Measurements from ENCODE around the gene PDK3.

Gene PDK3

GRCh38 chrX:24506082-24506481 lies 41.0 kb downstream of the PDK3 start:
- H3K36me3 ChIP-seq (ENCODE audit: insufficient read depth, low read length) = peaks cover 18% of the 10 kb centered on the region; the same call in 1 of the 2 replicates
- 67% methylated on average over 1 of the region's 1 CpG for WGBS
- no peaks in the 10 kb centered on the region for H3K4me1 ChIP-seq (ENCODE audit: insufficient read depth, low read length)
- no peaks in the 10 kb centered on the region for H3K27me3 ChIP-seq (ENCODE audit: insufficient read depth, low read length)
- no peak overlapping the region for H3K4me3 ChIP-seq (ENCODE audit: low read length)
- no peaks in the 10 kb centered on the region for H3K9me3 ChIP-seq (ENCODE audit: insufficient read depth, low read depth, low read length)
- H3K9ac ChIP-seq (ENCODE audit: low read depth, low read length) = no peak overlapping the region
- H3K27ac ChIP-seq (ENCODE audit: low read depth, low read length) = no peak overlapping the region

GRCh38 chrX:24508375-24508774 lies 43.3 kb downstream of the PDK3 start:
- no peaks in the 10 kb centered on the region for H3K9me3 ChIP-seq (ENCODE audit: insufficient read depth, low read depth, low read length)
- WGBS = 92% methylated on average over 8 of the region's 8 CpGs
- H3K4me3 ChIP-seq (ENCODE audit: low read length) = no peak overlapping the region
- H3K27me3 ChIP-seq (ENCODE audit: insufficient read depth, low read length) = no peaks in the 10 kb centered on the region
- no peak overlapping the region for H3K9ac ChIP-seq (ENCODE audit: low read depth, low read length)
- no peak overlapping the region for H3K27ac ChIP-seq (ENCODE audit: low read depth, low read length)
- H3K4me1 ChIP-seq (ENCODE audit: insufficient read depth, low read length) = no peaks in the 10 kb centered on the region
- peaks cover 12% of the 10 kb centered on the region; the same call in 1 of the 2 replicates for H3K36me3 ChIP-seq (ENCODE audit: insufficient read depth, low read length)

GRCh38 chrX:24513416-24513815 lies 48.3 kb downstream of the PDK3 start:
- Histone ChIP-seq H3K9ac (ENCODE audit: low read depth, low read length) (no peak overlapping the region), H3K4me1 (ENCODE audit: insufficient read depth, low read length) (no peaks in the 10 kb centered on the region), H3K27ac (ENCODE audit: low read depth, low read length) (no peak overlapping the region), H3K4me3 (ENCODE audit: low read length) (no peak overlapping the region), H3K9me3 (ENCODE audit: insufficient read depth, low read depth, low read length) (no peaks in the 10 kb centered on the region), H3K36me3 (ENCODE audit: insufficient read depth, low read length) (peaks cover 3% of the 10 kb centered on the region; the same call in 1 of the 2 replicates), H3K27me3 (ENCODE audit: insufficient read depth, low read length) (no peaks in the 10 kb centered on the region)
- 90% methylated on average over 5 of the region's 5 CpGs for WGBS

GRCh38 chrX:24515447-24515846 lies 50.4 kb downstream of the PDK3 start:
- Histone ChIP-seq H3K27ac (ENCODE audit: low read depth, low read length) (no peak overlapping the region), H3K9me3 (ENCODE audit: insufficient read depth, low read depth, low read length) (no peaks in the 10 kb centered on the region), H3K9ac (ENCODE audit: low read depth, low read length) (no peak overlapping the region), H3K36me3 (ENCODE audit: insufficient read depth, low read length) (peaks cover 5% of the 10 kb centered on the region; the same call in 1 of the 2 replicates), H3K4me1 (ENCODE audit: insufficient read depth, low read length) (no peaks in the 10 kb centered on the region), H3K4me3 (ENCODE audit: low read length) (no peak overlapping the region), H3K27me3 (ENCODE audit: insufficient read depth, low read length) (no peaks in the 10 kb centered on the region)
- WGBS = 65% methylated on average over 3 of the region's 4 CpGs

GRCh38 chrX:24520472-24520871 lies 55.4 kb downstream of the PDK3 start:
- Histone ChIP-seq H3K9ac (ENCODE audit: low read depth, low read length) (no peak overlapping the region), H3K36me3 (ENCODE audit: insufficient read depth, low read length) (peaks cover 9% of the 10 kb centered on the region; the same call in 1 of the 2 replicates), H3K27ac (ENCODE audit: low read depth, low read length) (no peak overlapping the region), H3K27me3 (ENCODE audit: insufficient read depth, low read length) (no peaks in the 10 kb centered on the region), H3K4me1 (ENCODE audit: insufficient read depth, low read length) (no peaks in the 10 kb centered on the region), H3K4me3 (ENCODE audit: low read length) (no peak overlapping the region), H3K9me3 (ENCODE audit: insufficient read depth, low read depth, low read length) (no peaks in the 10 kb centered on the region)
- WGBS = no CpG with 5 or more reads among the region's 2 CpGs

- no peak overlapping the region for H3K9ac ChIP-seq (ENCODE audit: low read depth, low read length)
- no peak overlapping the region for H3K4me3 ChIP-seq (ENCODE audit: low read length)
- H3K4me1 ChIP-seq (ENCODE audit: insufficient read depth, low read length) = peaks cover 35% of the 10 kb centered on the region
- peaks cover 6% of the 10 kb centered on the region; the same call in 1 of the 2 replicates for H3K36me3 ChIP-seq (ENCODE audit: insufficient read depth, low read length)
- no peaks in the 10 kb centered on the region for H3K9me3 ChIP-seq (ENCODE audit: insufficient read depth, low read depth, low read length)
- no peak overlapping the region for H3K27ac ChIP-seq (ENCODE audit: low read depth, low read length)
- H3K27me3 ChIP-seq (ENCODE audit: insufficient read depth, low read length) = no peaks in the 10 kb centered on the region
- 100% methylated on average over 2 of the region's 2 CpGs for WGBS
Measured at GRCh38 chrX:24525455-24525854, 60.4 kb downstream of the PDK3 start.

DNA sequence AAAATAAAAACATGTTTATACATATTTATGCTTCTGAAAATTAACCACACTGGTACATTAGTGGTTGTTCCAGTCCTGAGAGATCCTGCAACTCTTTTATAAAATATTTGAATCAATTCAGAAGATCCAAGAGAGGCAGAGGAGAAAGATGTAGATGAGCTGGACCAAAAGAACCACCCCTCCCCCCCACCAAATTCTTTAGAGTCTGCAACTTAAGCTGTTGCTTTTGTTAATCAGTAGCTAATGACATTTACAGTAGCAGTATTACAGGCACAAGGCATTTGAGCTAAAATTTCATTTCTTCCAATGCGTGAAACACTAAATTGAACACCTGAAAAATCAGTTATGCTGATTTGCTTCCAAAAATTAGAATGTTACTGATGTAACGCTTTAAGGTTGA lies 61.5 kb downstream of the PDK3 start:
- peak overlapping the region; percentile 62 for H3K27ac ChIP-seq (ENCODE audit: low read depth, low read length)
- H3K27me3 ChIP-seq (ENCODE audit: insufficient read depth, low read length) = no peaks in the 10 kb centered on the region
- 0 out of 2 replicates have a peak overlapping the region, but pooled peaks have one; percentile 19 for H3K4me3 ChIP-seq (ENCODE audit: low read length)
- H3K9me3 ChIP-seq (ENCODE audit: insufficient read depth, low read depth, low read length) = no peaks in the 10 kb centered on the region
- H3K36me3 ChIP-seq (ENCODE audit: insufficient read depth, low read length) = peaks cover 9% of the 10 kb centered on the region; the same call in 1 of the 2 replicates
- 86% methylated on average over 2 of the region's 2 CpGs for WGBS
- peaks cover 35% of the 10 kb centered on the region for H3K4me1 ChIP-seq (ENCODE audit: insufficient read depth, low read length)
- H3K9ac ChIP-seq (ENCODE audit: low read depth, low read length) = no peak overlapping the region; the same call in 1 of the 2 replicates

GRCh38 chrX:24528605-24529004 lies 63.5 kb downstream of the PDK3 start:
- no peaks in the 10 kb centered on the region for H3K27me3 ChIP-seq (ENCODE audit: insufficient read depth, low read length)
- peaks cover 35% of the 10 kb centered on the region for H3K4me1 ChIP-seq (ENCODE audit: insufficient read depth, low read length)
- no peaks in the 10 kb centered on the region for H3K9me3 ChIP-seq (ENCODE audit: insufficient read depth, low read depth, low read length)
- H3K36me3 ChIP-seq (ENCODE audit: insufficient read depth, low read length) = peaks cover 17% of the 10 kb centered on the region
- no peak overlapping the region for H3K9ac ChIP-seq (ENCODE audit: low read depth, low read length)
- no peak overlapping the region for H3K4me3 ChIP-seq (ENCODE audit: low read length)
- WGBS = no CpG with 5 or more reads among the region's 1 CpG
- H3K27ac ChIP-seq (ENCODE audit: low read depth, low read length) = peak overlapping the region; percentile 13; the same call in 1 of the 2 replicates

GRCh38 chrX:24536551-24536950 lies 71.5 kb downstream of the PDK3 start:
- Histone ChIP-seq H3K27me3 (ENCODE audit: insufficient read depth, low read length) (no peaks in the 10 kb centered on the region), H3K9me3 (ENCODE audit: insufficient read depth, low read depth, low read length) (no peaks in the 10 kb centered on the region), H3K4me1 (ENCODE audit: insufficient read depth, low read length) (no peaks in the 10 kb centered on the region), H3K9ac (ENCODE audit: low read depth, low read length) (no peak overlapping the region), H3K27ac (ENCODE audit: low read depth, low read length) (no peak overlapping the region), H3K4me3 (ENCODE audit: low read length) (no peak overlapping the region), H3K36me3 (ENCODE audit: insufficient read depth, low read length) (peaks cover 18% of the 10 kb centered on the region)

DNA sequence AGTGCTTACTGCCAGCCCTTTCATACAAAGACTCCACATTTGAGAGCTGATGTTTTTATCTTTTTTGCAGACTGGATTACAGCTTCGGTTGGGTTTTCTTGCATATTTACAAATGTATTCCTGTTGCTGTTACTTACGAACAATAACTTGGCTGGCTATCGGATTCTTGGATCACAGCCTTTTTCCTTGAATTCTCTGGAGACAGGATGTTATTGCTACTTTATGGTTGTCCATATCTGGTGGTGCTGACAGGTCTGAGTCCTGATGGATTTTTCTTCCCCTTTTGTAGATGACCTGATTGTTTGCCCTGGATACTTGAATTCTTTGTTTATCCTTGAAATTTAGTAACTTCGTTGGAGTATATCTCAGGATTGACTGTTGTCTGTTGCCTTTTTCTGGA lies 77.7 kb downstream of the PDK3 start:
- H3K4me3 ChIP-seq (ENCODE audit: low read length) = no peak overlapping the region
- H3K9me3 ChIP-seq (ENCODE audit: insufficient read depth, low read depth, low read length) = no peaks in the 10 kb centered on the region
- H3K9ac ChIP-seq (ENCODE audit: low read depth, low read length) = no peak overlapping the region
- H3K4me1 ChIP-seq (ENCODE audit: insufficient read depth, low read length) = no peaks in the 10 kb centered on the region
- no peak overlapping the region for H3K27ac ChIP-seq (ENCODE audit: low read depth, low read length)
- 93% methylated on average over 4 of the region's 4 CpGs for WGBS
- no peaks in the 10 kb centered on the region for H3K27me3 ChIP-seq (ENCODE audit: insufficient read depth, low read length)
- no peaks in the 10 kb centered on the region for H3K36me3 ChIP-seq (ENCODE audit: insufficient read depth, low read length)

DNA sequence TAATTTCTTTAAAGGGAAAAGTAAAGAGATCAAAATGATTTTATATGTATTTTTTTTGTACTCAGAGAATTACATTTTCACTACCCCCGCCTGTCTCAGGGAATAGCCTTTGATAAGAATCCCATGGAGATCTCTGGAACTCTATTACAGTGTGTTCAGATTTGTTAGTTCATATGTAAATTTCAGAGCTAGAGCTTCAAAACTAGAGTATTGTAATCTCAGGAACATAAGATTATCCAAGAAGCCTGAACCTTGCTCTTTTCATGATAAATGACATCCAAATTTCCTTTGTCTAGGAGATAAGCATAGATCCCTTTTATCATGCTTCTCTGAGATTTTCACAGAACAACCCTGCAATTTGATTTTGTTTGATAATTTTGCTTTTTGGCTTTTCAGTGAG lies 82.9 kb downstream of the PDK3 start:
- Histone ChIP-seq H3K27ac (ENCODE audit: low read depth, low read length) (no peak overlapping the region), H3K36me3 (ENCODE audit: insufficient read depth, low read length) (no peaks in the 10 kb centered on the region), H3K9me3 (ENCODE audit: insufficient read depth, low read depth, low read length) (no peaks in the 10 kb centered on the region), H3K4me1 (ENCODE audit: insufficient read depth, low read length) (peaks cover 5% of the 10 kb centered on the region; the same call in 1 of the 2 replicates), H3K27me3 (ENCODE audit: insufficient read depth, low read length) (no peaks in the 10 kb centered on the region), H3K9ac (ENCODE audit: low read depth, low read length) (no peak overlapping the region), H3K4me3 (ENCODE audit: low read length) (no peak overlapping the region)
- no CpG with 5 or more reads among the region's 1 CpG for WGBS

- Histone ChIP-seq H3K4me1 (ENCODE audit: insufficient read depth, low read length) (peaks cover 5% of the 10 kb centered on the region; the same call in 1 of the 2 replicates), H3K4me3 (ENCODE audit: low read length) (no peak overlapping the region), H3K36me3 (ENCODE audit: insufficient read depth, low read length) (no peaks in the 10 kb centered on the region), H3K9me3 (ENCODE audit: insufficient read depth, low read depth, low read length) (no peaks in the 10 kb centered on the region), H3K27me3 (ENCODE audit: insufficient read depth, low read length) (no peaks in the 10 kb centered on the region), H3K27ac (ENCODE audit: low read depth, low read length) (no peak overlapping the region), H3K9ac (ENCODE audit: low read depth, low read length) (no peak overlapping the region)
- WGBS = 89% methylated on average over 3 of the region's 5 CpGs
Measured at GRCh38 chrX:24550166-24550565, 85.1 kb downstream of the PDK3 start.

Data from HUES64 (cell line).